Cardiac muscle cell (in vitro differentiated cells and primary cell): ENCODE results near the gene GPR150. TPM values are rescaled to one million over a fixed set of nuclear protein-coding genes. Genes with fewer than 3 reads are reported as not detected.

Source experiments
- polyA plus RNA-seq: library from polyadenylated mRNA; unstranded; fragments of >200 nt; fragmentation: Nextera tagmentation; extraction: Ambion mirVana; gene quantifications from 2 replicates; pipeline ENCODE4 v1.2.1, GENCODE V29; 2016
- total RNA-seq: library from RNA; depleted of rRNA; stranded (reverse); fragments of >200 nt; gene quantifications from 2 replicates; pipeline ENCODE4 v1.2.3, GENCODE V29; 2016

GPR150 gene
- total and polyA plus RNA-seq, 2 experiments from 2014 or later = 0.39 to 0.57 TPM

Other genes starting within 250 kb of the GPR150 start
- gene FAM81B, start 228.7 kb upstream of the GPR150 start, total RNA-seq = not detected in 2 replicates
- gene FAM81B, start 228.7 kb upstream of the GPR150 start, polyA plus RNA-seq = 0.35 TPM in 1 of 2 replicates, not detected in the other
- 31.0 and 46.5 TPM in 2 replicates for gene SKIC3, start 65.1 kb upstream of the GPR150 start, total RNA-seq
- 47.2 and 52.0 TPM in 2 replicates for gene SKIC3, start 65.1 kb upstream of the GPR150 start, polyA plus RNA-seq
- gene ARSK, start 65.0 kb upstream of the GPR150 start, total RNA-seq = 7.2 and 12.2 TPM in 2 replicates
- gene ARSK, start 65.0 kb upstream of the GPR150 start, polyA plus RNA-seq = 11.1 and 16.6 TPM in 2 replicates
- gene RFESD, start 26.7 kb downstream of the GPR150 start, total RNA-seq = 0.11 and 1.3 TPM in 2 replicates
- gene RFESD, start 26.7 kb downstream of the GPR150 start, polyA plus RNA-seq = 3.9 and 5.8 TPM in 2 replicates
- 0.45 and 1.0 TPM in 2 replicates for gene SPATA9, start 62.9 kb downstream of the GPR150 start, total RNA-seq
- 1.3 and 1.8 TPM in 2 replicates for gene SPATA9, start 62.9 kb downstream of the GPR150 start, polyA plus RNA-seq
- gene RHOBTB3, start 111.2 kb downstream of the GPR150 start, total RNA-seq = 343 and 477 TPM in 2 replicates
- 455 and 589 TPM in 2 replicates for gene RHOBTB3, start 111.2 kb downstream of the GPR150 start, polyA plus RNA-seq
- 15.7 and 23.9 TPM in 2 replicates for gene GLRX, start 202.6 kb downstream of the GPR150 start, total RNA-seq
- 51.1 and 54.8 TPM in 2 replicates for gene GLRX, start 202.6 kb downstream of the GPR150 start, polyA plus RNA-seq